ENCODE results near the gene LCLAT1. TPM values are rescaled to one million over a fixed set of nuclear protein-coding genes. Genes with fewer than 3 reads are reported as not detected.
"Not testable (repeated sequence)": the region's sequence is repeated elsewhere in the genome, so short reads cannot be mapped to it uniquely, and the experiment has no call there.

The LCLAT1 gene
- total RNA-seq, 1 donor from 2014 or later, result 16.0 TPM

DNA sequence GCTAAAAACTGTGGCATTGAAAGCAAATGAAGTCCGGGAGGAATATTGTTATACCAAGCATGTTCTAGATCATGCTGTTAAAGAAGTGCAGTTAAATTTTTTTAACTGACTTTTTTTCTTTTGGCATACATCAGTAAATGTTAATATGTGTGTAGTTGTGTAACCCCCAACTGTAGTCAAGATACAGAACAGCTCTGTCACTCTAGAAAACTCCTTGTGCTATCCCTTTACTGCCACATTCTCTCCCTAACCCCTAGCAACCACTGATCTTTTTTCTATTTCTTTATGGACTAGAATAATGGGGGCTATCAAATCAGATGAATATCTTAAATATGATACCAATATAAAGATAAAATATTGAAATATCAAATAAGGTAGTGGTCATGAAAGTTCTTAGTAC lies 46.4 kb downstream of the LCLAT1 start:
- Mint-ChIP-seq H3K9me3 (ENCODE audit: unreplicated experiment) (peaks cover 3% of the 10 kb centered on the region), H3K27ac (ENCODE audit: unreplicated experiment) (no peak overlapping the region), H3K27me3 (ENCODE audit: unreplicated experiment) (no peaks in the 10 kb centered on the region), H3K36me3 (ENCODE audit: unreplicated experiment) (peaks cover 8% of the 10 kb centered on the region), H3K4me1 (ENCODE audit: low read depth, unreplicated experiment) (no peaks in the 10 kb centered on the region), H3K4me3 (ENCODE audit: unreplicated experiment) (no peak overlapping the region)
- TF ChIP-seq, protein P1, sequence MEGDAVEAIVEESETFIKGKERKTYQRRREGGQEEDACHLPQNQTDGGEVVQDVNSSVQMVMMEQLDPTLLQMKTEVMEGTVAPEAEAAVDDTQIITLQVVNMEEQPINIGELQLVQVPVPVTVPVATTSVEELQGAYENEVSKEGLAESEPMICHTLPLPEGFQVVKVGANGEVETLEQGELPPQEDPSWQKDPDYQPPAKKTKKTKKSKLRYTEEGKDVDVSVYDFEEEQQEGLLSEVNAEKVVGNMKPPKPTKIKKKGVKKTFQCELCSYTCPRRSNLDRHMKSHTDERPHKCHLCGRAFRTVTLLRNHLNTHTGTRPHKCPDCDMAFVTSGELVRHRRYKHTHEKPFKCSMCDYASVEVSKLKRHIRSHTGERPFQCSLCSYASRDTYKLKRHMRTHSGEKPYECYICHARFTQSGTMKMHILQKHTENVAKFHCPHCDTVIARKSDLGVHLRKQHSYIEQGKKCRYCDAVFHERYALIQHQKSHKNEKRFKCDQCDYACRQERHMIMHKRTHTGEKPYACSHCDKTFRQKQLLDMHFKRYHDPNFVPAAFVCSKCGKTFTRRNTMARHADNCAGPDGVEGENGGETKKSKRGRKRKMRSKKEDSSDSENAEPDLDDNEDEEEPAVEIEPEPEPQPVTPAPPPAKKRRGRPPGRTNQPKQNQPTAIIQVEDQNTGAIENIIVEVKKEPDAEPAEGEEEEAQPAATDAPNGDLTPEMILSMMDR (IDR thresholded peaks at IDR 0.05; ENCODE audit: partially characterized antibody, unreplicated experiment), result no peak
- no peak for DNase-seq

DNA sequence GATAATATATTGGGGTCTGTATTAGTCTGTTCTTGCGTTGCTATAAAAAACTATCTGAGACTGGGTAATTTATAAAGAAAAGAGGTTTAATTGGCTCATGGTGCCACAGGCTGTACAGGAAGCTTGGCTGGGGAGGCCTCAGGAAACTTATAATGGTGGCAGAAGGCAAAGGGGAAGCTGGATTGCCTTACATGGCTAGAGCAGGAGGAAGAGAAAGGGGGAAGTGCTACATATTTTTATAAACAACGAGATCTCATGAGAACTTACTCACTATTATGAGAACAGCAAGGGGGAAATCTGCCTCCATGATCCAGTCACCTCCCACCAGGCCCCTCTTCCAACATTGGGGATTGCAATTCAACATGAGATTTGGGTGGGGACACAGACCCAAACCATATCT lies 48.9 kb downstream of the LCLAT1 start:
- H3K9me3 Mint-ChIP-seq (ENCODE audit: unreplicated experiment); H3K4me1 Mint-ChIP-seq (ENCODE audit: low read depth, unreplicated experiment); H3K4me3 Mint-ChIP-seq (ENCODE audit: unreplicated experiment); H3K27me3 Mint-ChIP-seq (ENCODE audit: unreplicated experiment); DNase-seq; H3K27ac Mint-ChIP-seq (ENCODE audit: unreplicated experiment): not testable (repeated sequence)
- H3K36me3 Mint-ChIP-seq (ENCODE audit: unreplicated experiment), result peaks cover 13% of the 10 kb centered on the region

DNA sequence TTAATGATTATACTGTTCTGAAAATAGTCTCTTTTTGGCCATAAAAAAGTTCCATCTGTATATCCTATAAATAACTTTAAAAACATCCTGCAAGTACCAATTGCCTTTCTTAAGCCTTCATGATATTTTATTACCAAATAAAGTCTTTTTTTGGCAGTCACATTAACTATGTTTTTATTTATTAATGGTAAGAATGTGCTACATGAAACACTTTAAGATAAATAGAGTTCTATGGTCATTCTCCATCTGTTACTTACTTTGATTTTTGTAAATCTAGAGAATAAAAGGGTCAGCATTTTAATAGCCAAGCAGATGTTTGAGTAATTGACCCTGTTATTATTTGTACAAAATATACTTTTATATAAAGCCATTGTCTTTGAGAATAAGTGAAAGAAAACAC lies 52.6 kb downstream of the LCLAT1 start:
- Mint-ChIP-seq H3K9me3 (ENCODE audit: unreplicated experiment) (peaks cover 5% of the 10 kb centered on the region), H3K4me1 (ENCODE audit: low read depth, unreplicated experiment) (peaks cover 10% of the 10 kb centered on the region), H3K27me3 (ENCODE audit: unreplicated experiment) (peaks cover 2% of the 10 kb centered on the region), H3K36me3 (ENCODE audit: unreplicated experiment) (peaks cover 13% of the 10 kb centered on the region), H3K4me3 (ENCODE audit: unreplicated experiment) (no peak overlapping the region), H3K27ac (ENCODE audit: unreplicated experiment) (no peak overlapping the region)
- TF ChIP-seq, protein P1 (IDR thresholded peaks at IDR 0.05; ENCODE audit: partially characterized antibody, unreplicated experiment), result no peak
- DNase-seq, result no peak

DNA sequence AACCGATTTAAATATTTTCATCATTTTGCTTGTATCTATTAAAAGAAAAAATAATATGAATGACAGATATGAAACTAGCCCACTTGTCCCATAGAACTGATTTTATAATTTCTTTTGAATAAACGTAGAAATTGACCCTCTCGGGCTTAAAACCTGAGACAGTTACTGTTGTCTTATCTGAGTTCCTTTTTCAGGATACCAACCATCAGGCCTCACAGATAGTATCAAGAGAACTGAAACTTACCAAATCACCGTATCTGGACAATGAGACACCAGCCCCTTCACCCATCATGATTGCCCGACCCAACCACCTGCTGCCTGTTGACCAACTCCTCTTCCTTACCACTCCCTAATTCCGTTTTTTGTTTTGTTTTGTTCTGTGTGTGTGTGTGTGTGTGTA lies 53.7 kb downstream of the LCLAT1 start:
- DNase-seq, result no peak
- peaks cover 13% of the 10 kb centered on the region for H3K36me3 Mint-ChIP-seq (ENCODE audit: unreplicated experiment)
- peaks cover 5% of the 10 kb centered on the region for H3K9me3 Mint-ChIP-seq (ENCODE audit: unreplicated experiment)
- TF ChIP-seq, protein P1 (IDR thresholded peaks at IDR 0.05; ENCODE audit: partially characterized antibody, unreplicated experiment), result no peak
- H3K4me1 Mint-ChIP-seq (ENCODE audit: low read depth, unreplicated experiment), result peaks cover 16% of the 10 kb centered on the region
- peaks cover 2% of the 10 kb centered on the region for H3K27me3 Mint-ChIP-seq (ENCODE audit: unreplicated experiment)
- no peak overlapping the region for H3K4me3 Mint-ChIP-seq (ENCODE audit: unreplicated experiment)
- no peak overlapping the region for H3K27ac Mint-ChIP-seq (ENCODE audit: unreplicated experiment)

DNA sequence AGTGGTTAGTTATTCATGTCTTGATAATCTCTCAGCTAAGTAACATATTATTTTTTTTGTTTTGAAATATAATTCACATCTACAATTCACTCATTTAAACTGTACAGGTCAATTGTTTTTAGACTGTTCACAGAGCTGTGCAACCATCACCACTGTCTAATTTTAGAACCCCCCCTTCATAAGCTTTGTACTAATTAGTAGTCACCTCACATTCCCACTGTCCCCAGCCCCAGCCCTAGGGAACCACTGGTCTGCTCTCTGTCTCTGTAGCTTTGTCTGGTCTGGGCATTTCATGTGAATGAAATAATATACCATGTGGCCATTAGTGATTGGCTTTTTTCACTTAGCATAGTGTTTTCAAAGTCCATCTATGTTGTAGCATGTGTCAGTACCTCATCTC lies 55.3 kb downstream of the LCLAT1 start:
- no peak overlapping the region for H3K27ac Mint-ChIP-seq (ENCODE audit: unreplicated experiment)

More for the DNA sequence above, 55.3 kb downstream of the LCLAT1 start:
- Mint-ChIP-seq H3K27me3 (ENCODE audit: unreplicated experiment) (peaks cover 2% of the 10 kb centered on the region), H3K36me3 (ENCODE audit: unreplicated experiment) (peaks cover 13% of the 10 kb centered on the region), H3K4me3 (ENCODE audit: unreplicated experiment) (no peak overlapping the region), H3K9me3 (ENCODE audit: unreplicated experiment) (peaks cover 5% of the 10 kb centered on the region), H3K4me1 (ENCODE audit: low read depth, unreplicated experiment) (peaks cover 22% of the 10 kb centered on the region)
- no peak for DNase-seq
- TF ChIP-seq, protein P1 (IDR thresholded peaks at IDR 0.05; ENCODE audit: partially characterized antibody, unreplicated experiment), result no peak
